Liver (tissue), 9 donors: Measurements from ENCODE around the gene IARS1. TPM values are rescaled to one million over a fixed set of nuclear protein-coding genes. Genes with fewer than 3 reads are reported as not detected.

Experiments
- DNase-seq: peaks from one replicate; pipeline ENCODE4 v3.0.0-alpha.2; 2017; ENCODE audit warnings: low spot score
- H3K27ac ChIP-seq, 2 donors: one replicate each; pipeline ENCODE4 v1.7.0; 2013; ENCODE audit warnings: inconsistent platforms in 2 of 2, low read length in 2 of 2, control low read depth in 1 of 2, low read depth in 1 of 2, mild to moderate bottlenecking in 1 of 2
- H3K27me3 ChIP-seq, 4 donors: one replicate each; pipeline versions ENCODE4 v1.6.1 to v1.7.0; 2013; ENCODE audit warnings: low read length in 3 of 4, inconsistent platforms in 1 of 4, mild to moderate bottlenecking in 1 of 4, moderate library complexity in 1 of 4; ENCODE audit not compliant: control insufficient read depth in 4 of 4, insufficient read depth in 4 of 4
- H3K36me3 ChIP-seq, 4 donors: one replicate each; pipeline versions ENCODE4 v1.6.1 to v1.7.0; 2013; ENCODE audit warnings: low read length in 3 of 4, mild to moderate bottlenecking in 3 of 4, low read depth in 1 of 4, moderate library complexity in 1 of 4; ENCODE audit not compliant: control insufficient read depth in 4 of 4, insufficient read depth in 3 of 4
- H3K4me1 ChIP-seq, 4 donors: one replicate each; pipeline versions ENCODE4 v1.6.1 to v1.7.0; 2013; ENCODE audit warnings: low read length in 3 of 4, mild to moderate bottlenecking in 3 of 4, moderate library complexity in 1 of 4; ENCODE audit not compliant: control insufficient read depth in 4 of 4, insufficient read depth in 4 of 4
- H3K4me3 ChIP-seq, 3 donors: one replicate each; pipeline versions ENCODE4 v1.6.1 to v1.7.0; 2013; ENCODE audit warnings: low read length in 3 of 3, control low read depth in 1 of 3, low read depth in 1 of 3, mild to moderate bottlenecking in 1 of 3
- H3K9ac ChIP-seq, 2 donors: one replicate each; pipeline ENCODE4 v1.7.0; 2013; ENCODE audit warnings: low read length in 2 of 2, mild to moderate bottlenecking in 2 of 2, moderate library complexity in 2 of 2, control low read depth in 1 of 2, low read depth in 1 of 2
- H3K9me3 ChIP-seq, 4 donors: one replicate each; pipeline versions ENCODE4 v1.6.1 to v1.7.0; 2013; ENCODE audit warnings: low read length in 3 of 4; ENCODE audit not compliant: control insufficient read depth in 4 of 4
- EGR1 ChIP-seq, 2 donors: IDR thresholded peaks; 2 replicates each; pipeline ENCODE4 v1.6.1; 2016 to 2018; ENCODE audit warnings: antibody characterized with exemption in 2 of 2, low read depth in 2 of 2
- FOXA1 ChIP-seq: IDR thresholded peaks from 2 replicates; pipeline ENCODE4 v1.6.1; 2016; ENCODE audit warnings: antibody characterized with exemption
- FOXA2 ChIP-seq: IDR thresholded peaks from 2 replicates; pipeline ENCODE4 v1.6.1; 2016; ENCODE audit warnings: antibody characterized with exemption
- GABPA ChIP-seq, 2 donors: IDR thresholded peaks in 1 of 2; conservative IDR thresholded peaks in 1 of 2; 2 replicates each; pipeline ENCODE4 v1.6.1; 2016; ENCODE audit warnings: antibody characterized with exemption in 2 of 2, mild to moderate bottlenecking in 1 of 2, moderate library complexity in 1 of 2
- HNF4A ChIP-seq, 2 donors: conservative IDR thresholded peaks; 2 replicates each; pipeline ENCODE4 v1.6.1; 2016; ENCODE audit warnings: antibody characterized with exemption in 2 of 2, mild to moderate bottlenecking in 2 of 2
- HNF4G ChIP-seq: IDR thresholded peaks from 2 replicates; pipeline ENCODE4 v1.6.1; 2016; ENCODE audit warnings: antibody characterized with exemption
- JUND ChIP-seq, 2 donors: IDR thresholded peaks; 2 replicates each; pipeline ENCODE4 v1.6.1; 2016; ENCODE audit warnings: antibody characterized with exemption in 2 of 2
- NR2F2 ChIP-seq: IDR thresholded peaks from 2 replicates; pipeline ENCODE4 v1.6.1; 2016; ENCODE audit warnings: antibody characterized with exemption
- RAD21 ChIP-seq, 2 donors: IDR thresholded peaks; 2 replicates each; pipeline ENCODE4 v1.6.1; 2016; ENCODE audit warnings: antibody characterized with exemption in 2 of 2, mild to moderate bottlenecking in 2 of 2
- SP1 ChIP-seq: IDR thresholded peaks from 2 replicates; pipeline ENCODE4 v1.6.1; 2018; ENCODE audit warnings: antibody characterized with exemption, mild to moderate bottlenecking
- TAF1 ChIP-seq: conservative IDR thresholded peaks from 2 replicates; pipeline ENCODE4 v1.6.1; 2016; ENCODE audit warnings: antibody characterized with exemption, mild to moderate bottlenecking
- YY1 ChIP-seq: IDR thresholded peaks from 2 replicates; pipeline ENCODE4 v1.6.1; 2016; ENCODE audit warnings: antibody characterized with exemption, mild to moderate bottlenecking
- WGBS: extraction: QIAGEN DNeasy Blood & Tissue Kit; methylation state at CpG from one replicate; pipeline ENCODE4 v1.1.7; 2013; 5-methylcytosine and 5-hydroxymethylcytosine counted together
- polyA plus RNA-seq, 2 donors: library from polyadenylated mRNA; stranded (reverse) in 1 of 2; unstranded in 1 of 2; fragments of 200-250 nt in 1 of 2; fragments of >200 nt in 1 of 2; fragmentation: Nextera tagmentation in 1 of 2; extraction: Ambion mirVana in 1 of 2; gene quantifications; one replicate each; pipeline versions ENCODE4 v1.2.1 to v1.2.3, GENCODE V29; 2013 to 2015
- total RNA-seq, 2 donors: library from RNA; depleted of rRNA; stranded (reverse); fragments of >200 nt; gene quantifications; one replicate each; pipeline ENCODE4 v1.2.3, GENCODE V29; 2014
- TF ChIP-seq, protein P1 (sequence below): IDR thresholded peaks from 2 replicates; pipeline ENCODE4 v1.6.1; 2016; ENCODE audit warnings: antibody characterized with exemption
- TF ChIP-seq, protein P2 (sequence below): IDR thresholded peaks from 2 replicates; pipeline ENCODE4 v1.6.1; 2016; ENCODE audit warnings: antibody characterized with exemption
- TF ChIP-seq, protein P3 (sequence below): fragments of 150-350 bp; IDR thresholded peaks from 2 replicates; pipeline ENCODE4 v1.5.1; 2017; ENCODE audit warnings: improper control_type of control experiment, low read depth, low read length; ENCODE audit not compliant: missing input control
- TF ChIP-seq, protein P4 (sequence below): IDR thresholded peaks from 2 replicates; pipeline ENCODE4 v1.6.1; 2016; ENCODE audit warnings: antibody characterized with exemption
- TF ChIP-seq, protein P5 (sequence below): IDR thresholded peaks from 2 replicates; pipeline ENCODE4 v1.6.1; 2016; ENCODE audit warnings: antibody characterized with exemption, mild to moderate bottlenecking
- donor health status: healthy.
- donor health status: healthy.
- donor health status: healthy.
- donor health status: healthy.
- donor health status: healthy.

Gene IARS1
- total and polyA plus RNA-seq, 4 donors = 24.8 to 81.7 (median 49.6) TPM

DNA sequence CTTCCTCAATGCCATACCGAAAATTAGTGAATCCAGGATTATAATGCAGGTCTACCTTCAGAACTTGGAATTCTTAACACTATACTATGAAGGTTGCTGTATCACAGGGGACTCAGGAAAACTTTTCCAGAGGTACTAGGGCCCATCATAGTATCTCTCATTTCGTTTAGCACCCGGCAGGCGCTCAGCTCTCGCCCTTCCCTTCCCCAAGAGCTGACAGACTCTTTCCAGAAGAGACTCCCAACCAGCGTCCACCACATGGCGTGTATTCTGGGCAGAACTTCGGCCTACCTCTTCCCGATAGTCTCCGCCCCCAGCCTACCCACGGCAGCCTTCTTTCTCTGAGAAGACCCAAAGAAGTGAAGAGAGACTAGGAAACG, 31.4 kb upstream of the IARS1 start:
- under 1% methylated on average over 12 of the region's 12 CpGs for WGBS
- no peak for DNase-seq
- peaks cover 0 to 20% (median 18%) of the 10 kb centered on the region in 4 donors for H3K4me1 ChIP-seq

More for the DNA sequence above, 31.4 kb upstream of the IARS1 start:
- Histone ChIP-seq H3K27ac (peak overlapping the region; percentile 94 to 97), H3K27me3 (no peaks in the 10 kb centered on the region), H3K9ac (peak overlapping the region; percentile 86 to 95), H3K4me3 (peak overlapping the region; percentile 55 to 100 (median 99)), H3K36me3 (peaks cover 4 to 20% (median 14%) of the 10 kb centered on the region in 4 donors), H3K9me3 (no peaks in the 10 kb centered on the region)
- TF ChIP-seq SP1 (no peak), FOXA2 (no peak), HNF4G (no peak), GABPA (IDR thresholded peaks at IDR 0.05 in 1 of 2, conservative IDR thresholded peaks at IDR 0.05 in 1 of 2) (no peak), HNF4A (conservative IDR thresholded peaks at IDR 0.05) (no peak), RAD21 (IDR thresholded peaks at IDR 0.05) (no peak), FOXA1 (no peak), EGR1 (IDR thresholded peaks at IDR 0.05; ENCODE audit: low read depth in 2 of 2) (no peak), TAF1 (no peak), JUND (IDR thresholded peaks at IDR 0.05) (no peak), YY1 (no peak), NR2F2 (no peak)
- TF ChIP-seq, protein P1, sequence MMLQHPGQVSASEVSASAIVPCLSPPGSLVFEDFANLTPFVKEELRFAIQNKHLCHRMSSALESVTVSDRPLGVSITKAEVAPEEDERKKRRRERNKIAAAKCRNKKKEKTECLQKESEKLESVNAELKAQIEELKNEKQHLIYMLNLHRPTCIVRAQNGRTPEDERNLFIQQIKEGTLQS = no peak
- TF ChIP-seq, protein P2, sequence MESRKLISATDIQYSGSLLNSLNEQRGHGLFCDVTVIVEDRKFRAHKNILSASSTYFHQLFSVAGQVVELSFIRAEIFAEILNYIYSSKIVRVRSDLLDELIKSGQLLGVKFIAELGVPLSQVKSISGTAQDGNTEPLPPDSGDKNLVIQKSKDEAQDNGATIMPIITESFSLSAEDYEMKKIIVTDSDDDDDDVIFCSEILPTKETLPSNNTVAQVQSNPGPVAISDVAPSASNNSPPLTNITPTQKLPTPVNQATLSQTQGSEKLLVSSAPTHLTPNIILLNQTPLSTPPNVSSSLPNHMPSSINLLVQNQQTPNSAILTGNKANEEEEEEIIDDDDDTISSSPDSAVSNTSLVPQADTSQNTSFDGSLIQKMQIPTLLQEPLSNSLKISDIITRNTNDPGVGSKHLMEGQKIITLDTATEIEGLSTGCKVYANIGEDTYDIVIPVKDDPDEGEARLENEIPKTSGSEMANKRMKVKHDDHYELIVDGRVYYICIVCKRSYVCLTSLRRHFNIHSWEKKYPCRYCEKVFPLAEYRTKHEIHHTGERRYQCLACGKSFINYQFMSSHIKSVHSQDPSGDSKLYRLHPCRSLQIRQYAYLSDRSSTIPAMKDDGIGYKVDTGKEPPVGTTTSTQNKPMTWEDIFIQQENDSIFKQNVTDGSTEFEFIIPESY = no peak
- TF ChIP-seq, protein P3, sequence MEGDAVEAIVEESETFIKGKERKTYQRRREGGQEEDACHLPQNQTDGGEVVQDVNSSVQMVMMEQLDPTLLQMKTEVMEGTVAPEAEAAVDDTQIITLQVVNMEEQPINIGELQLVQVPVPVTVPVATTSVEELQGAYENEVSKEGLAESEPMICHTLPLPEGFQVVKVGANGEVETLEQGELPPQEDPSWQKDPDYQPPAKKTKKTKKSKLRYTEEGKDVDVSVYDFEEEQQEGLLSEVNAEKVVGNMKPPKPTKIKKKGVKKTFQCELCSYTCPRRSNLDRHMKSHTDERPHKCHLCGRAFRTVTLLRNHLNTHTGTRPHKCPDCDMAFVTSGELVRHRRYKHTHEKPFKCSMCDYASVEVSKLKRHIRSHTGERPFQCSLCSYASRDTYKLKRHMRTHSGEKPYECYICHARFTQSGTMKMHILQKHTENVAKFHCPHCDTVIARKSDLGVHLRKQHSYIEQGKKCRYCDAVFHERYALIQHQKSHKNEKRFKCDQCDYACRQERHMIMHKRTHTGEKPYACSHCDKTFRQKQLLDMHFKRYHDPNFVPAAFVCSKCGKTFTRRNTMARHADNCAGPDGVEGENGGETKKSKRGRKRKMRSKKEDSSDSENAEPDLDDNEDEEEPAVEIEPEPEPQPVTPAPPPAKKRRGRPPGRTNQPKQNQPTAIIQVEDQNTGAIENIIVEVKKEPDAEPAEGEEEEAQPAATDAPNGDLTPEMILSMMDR = no peak
- TF ChIP-seq, protein P4, sequence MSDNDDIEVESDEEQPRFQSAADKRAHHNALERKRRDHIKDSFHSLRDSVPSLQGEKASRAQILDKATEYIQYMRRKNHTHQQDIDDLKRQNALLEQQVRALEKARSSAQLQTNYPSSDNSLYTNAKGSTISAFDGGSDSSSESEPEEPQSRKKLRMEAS = no peak
- TF ChIP-seq, protein P5, sequence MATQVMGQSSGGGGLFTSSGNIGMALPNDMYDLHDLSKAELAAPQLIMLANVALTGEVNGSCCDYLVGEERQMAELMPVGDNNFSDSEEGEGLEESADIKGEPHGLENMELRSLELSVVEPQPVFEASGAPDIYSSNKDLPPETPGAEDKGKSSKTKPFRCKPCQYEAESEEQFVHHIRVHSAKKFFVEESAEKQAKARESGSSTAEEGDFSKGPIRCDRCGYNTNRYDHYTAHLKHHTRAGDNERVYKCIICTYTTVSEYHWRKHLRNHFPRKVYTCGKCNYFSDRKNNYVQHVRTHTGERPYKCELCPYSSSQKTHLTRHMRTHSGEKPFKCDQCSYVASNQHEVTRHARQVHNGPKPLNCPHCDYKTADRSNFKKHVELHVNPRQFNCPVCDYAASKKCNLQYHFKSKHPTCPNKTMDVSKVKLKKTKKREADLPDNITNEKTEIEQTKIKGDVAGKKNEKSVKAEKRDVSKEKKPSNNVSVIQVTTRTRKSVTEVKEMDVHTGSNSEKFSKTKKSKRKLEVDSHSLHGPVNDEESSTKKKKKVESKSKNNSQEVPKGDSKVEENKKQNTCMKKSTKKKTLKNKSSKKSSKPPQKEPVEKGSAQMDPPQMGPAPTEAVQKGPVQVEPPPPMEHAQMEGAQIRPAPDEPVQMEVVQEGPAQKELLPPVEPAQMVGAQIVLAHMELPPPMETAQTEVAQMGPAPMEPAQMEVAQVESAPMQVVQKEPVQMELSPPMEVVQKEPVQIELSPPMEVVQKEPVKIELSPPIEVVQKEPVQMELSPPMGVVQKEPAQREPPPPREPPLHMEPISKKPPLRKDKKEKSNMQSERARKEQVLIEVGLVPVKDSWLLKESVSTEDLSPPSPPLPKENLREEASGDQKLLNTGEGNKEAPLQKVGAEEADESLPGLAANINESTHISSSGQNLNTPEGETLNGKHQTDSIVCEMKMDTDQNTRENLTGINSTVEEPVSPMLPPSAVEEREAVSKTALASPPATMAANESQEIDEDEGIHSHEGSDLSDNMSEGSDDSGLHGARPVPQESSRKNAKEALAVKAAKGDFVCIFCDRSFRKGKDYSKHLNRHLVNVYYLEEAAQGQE = no peak
